Endothelial cell of umbilical vein (primary cell): ENCODE results near the gene TLN1.

Experiments used
- CTCF ChIP-seq, 2 donors: IDR thresholded peaks; 1 replicate in 1 of 2; 2 replicates in 1 of 2; pipeline ENCODE4 v1.5.1; 2011; ENCODE audit warnings: low read length in 2 of 2, mild to moderate bottlenecking in 2 of 2, moderate library complexity in 2 of 2, control low read depth in 1 of 2, inconsistent platforms in 1 of 2, low read depth in 1 of 2; ENCODE audit not compliant: insufficient read depth in 1 of 2; ENCODE audit errors: extremely low read depth in 1 of 2
- EZH2 ChIP-seq: IDR thresholded peaks from 2 replicates; pipeline ENCODE4 v1.6.1; 2012; ENCODE audit warnings: borderline replicate concordance, low read depth, mild to moderate bottlenecking, moderate library complexity, low read length, inconsistent platforms; ENCODE audit not compliant: severe bottlenecking
- TF ChIP-seq, protein P1 (sequence below): IDR thresholded peaks from 2 replicates; pipeline ENCODE4 v1.6.1; 2011; ENCODE audit not compliant: insufficient read depth, insufficient read length

DNA sequence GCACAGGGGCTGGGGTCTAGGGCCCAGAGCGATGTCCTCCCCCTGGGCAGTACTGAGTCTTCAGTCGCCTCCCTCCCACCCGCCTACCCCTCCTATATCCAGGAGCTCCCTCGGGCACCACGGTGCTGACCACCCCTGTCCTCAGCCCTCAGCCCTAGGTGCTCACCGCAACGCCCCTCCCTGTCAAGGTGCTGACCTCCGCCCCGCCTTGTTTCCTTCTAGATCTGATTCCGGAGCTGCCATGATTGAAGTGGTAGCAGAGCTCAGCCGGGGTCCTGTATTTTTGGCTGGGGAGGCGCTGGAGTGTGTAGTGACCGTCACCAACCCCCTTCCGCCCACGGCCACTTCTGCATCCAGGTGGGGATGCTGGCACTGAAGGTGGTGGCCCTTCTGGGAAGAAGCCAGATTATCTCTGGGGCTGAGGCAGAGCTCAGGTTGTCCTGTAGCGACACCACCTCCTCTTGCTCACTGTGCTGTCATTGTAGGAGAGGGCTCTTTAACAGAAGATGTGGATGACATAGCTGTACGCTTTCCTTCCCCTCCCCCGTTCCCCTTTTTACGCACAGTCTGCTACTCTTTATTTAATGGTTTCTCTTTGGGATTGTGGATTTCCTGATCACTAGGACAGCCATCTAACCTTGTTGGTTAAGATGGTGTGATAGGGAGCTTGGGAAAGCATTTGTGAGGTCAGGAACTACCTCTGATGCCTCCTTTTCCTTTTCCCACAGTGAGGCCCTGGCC is 17.7 kb upstream of the TLN1 start:
- TF ChIP-seq EZH2 (no peak), CTCF (IDR thresholded peaks at IDR 0.05; ENCODE audit: extremely low read depth in 1 of 2, insufficient read depth in 1 of 2, low read depth in 1 of 2, low read length in 2 of 2) (no peak)
- TF ChIP-seq, protein P1, sequence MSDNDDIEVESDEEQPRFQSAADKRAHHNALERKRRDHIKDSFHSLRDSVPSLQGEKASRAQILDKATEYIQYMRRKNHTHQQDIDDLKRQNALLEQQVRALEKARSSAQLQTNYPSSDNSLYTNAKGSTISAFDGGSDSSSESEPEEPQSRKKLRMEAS: no peak
